ENCODE measurements around the gene GMCL2.

The GMCL2 gene

GRCh38 chr5:178234750-178235587 is 47.8 kb upstream of the GMCL2 start:
- Histone ChIP-seq H3K36me3 (ENCODE audit: insufficient read depth, low read length) (peaks cover 22% of the 10 kb centered on the region), H4K20me1 (ENCODE audit: insufficient read depth, low read length) (peaks cover 21% of the 10 kb centered on the region), H3K4me2 (ENCODE audit: insufficient read depth, low read length) (no peak overlapping the region; the same call in 1 of the 2 replicates), H3K4me1 (ENCODE audit: insufficient read depth, low read length) (peaks cover 34% of the 10 kb centered on the region), H3K27me3 (ENCODE audit: insufficient read depth, low read length, poor library complexity) (no peaks in the 10 kb centered on the region), H3K9ac (ENCODE audit: low read depth, low read length) (peak overlapping the region; percentile 30; the same call in 1 of the 2 replicates), H3K79me2 (ENCODE audit: insufficient read depth, low read length) (peaks cover 25% of the 10 kb centered on the region), H3K9me3 (ENCODE audit: insufficient read depth, low read length, severe bottlenecking) (no peaks in the 10 kb centered on the region), H3K4me3 (ENCODE audit: low read depth in 1 of 2, low read length in 2 of 2) (no peak overlapping the region), H3K27ac (ENCODE audit: low read length) (no peak overlapping the region), H2AFZ (ENCODE audit: low read depth, low read length) (peak overlapping the region; percentile 64)
- DNase-seq: peak; percentile 83
- ATAC-seq (ENCODE audit: insufficient read depth, low read depth): peak; percentile 51
- peak; percentile 90 for TF ChIP-seq CTCF (IDR thresholded peaks at IDR 0.05; ENCODE audit: borderline replicate concordance, extremely low read depth, low read length, poor library complexity, severe bottlenecking)
- no peak for TF ChIP-seq EZH2 (IDR thresholded peaks at IDR 0.05; ENCODE audit: borderline replicate concordance, low read depth, low read length, severe bottlenecking)

GRCh38 chr5:178234121-178234749 is 47.1 kb upstream of the GMCL2 start:
- no peaks in the 10 kb centered on the region for H3K9me3 ChIP-seq (ENCODE audit: insufficient read depth, low read length, severe bottlenecking)
- no peak overlapping the region for H2AFZ ChIP-seq (ENCODE audit: low read depth, low read length)
- TF ChIP-seq EZH2 (IDR thresholded peaks at IDR 0.05; ENCODE audit: borderline replicate concordance, low read depth, low read length, severe bottlenecking) (no peak), CTCF (IDR thresholded peaks at IDR 0.05; ENCODE audit: borderline replicate concordance, extremely low read depth, low read length, poor library complexity, severe bottlenecking) (no peak)
- H3K9ac ChIP-seq (ENCODE audit: low read depth, low read length): no peak overlapping the region
- H3K27ac ChIP-seq (ENCODE audit: low read length): no peak overlapping the region
- H3K36me3 ChIP-seq (ENCODE audit: insufficient read depth, low read length): peaks cover 29% of the 10 kb centered on the region
- H3K79me2 ChIP-seq (ENCODE audit: insufficient read depth, low read length): peaks cover 32% of the 10 kb centered on the region
- peaks cover 37% of the 10 kb centered on the region for H3K4me1 ChIP-seq (ENCODE audit: insufficient read depth, low read length)
- no peak overlapping the region for H3K4me2 ChIP-seq (ENCODE audit: insufficient read depth, low read length)
- ATAC-seq (ENCODE audit: insufficient read depth, low read depth): no peak
- DNase-seq: no peak
- H3K27me3 ChIP-seq (ENCODE audit: insufficient read depth, low read length, poor library complexity): no peaks in the 10 kb centered on the region
- H4K20me1 ChIP-seq (ENCODE audit: insufficient read depth, low read length): peaks cover 28% of the 10 kb centered on the region
- no peak overlapping the region for H3K4me3 ChIP-seq (ENCODE audit: low read depth in 1 of 2, low read length in 2 of 2)

- peak overlapping the region; percentile 96 for H3K9ac ChIP-seq (ENCODE audit: low read depth, low read length)
- H3K9me3 ChIP-seq (ENCODE audit: insufficient read depth, low read length, severe bottlenecking): no peaks in the 10 kb centered on the region
- peaks cover 40% of the 10 kb centered on the region for H3K79me2 ChIP-seq (ENCODE audit: insufficient read depth, low read length)
- DNase-seq (no peak), ATAC-seq (ENCODE audit: insufficient read depth, low read depth) (no peak)
- TF ChIP-seq CTCF (IDR thresholded peaks at IDR 0.05; ENCODE audit: borderline replicate concordance, extremely low read depth, low read length, poor library complexity, severe bottlenecking) (no peak), EZH2 (IDR thresholded peaks at IDR 0.05; ENCODE audit: borderline replicate concordance, low read depth, low read length, severe bottlenecking) (no peak)
- H2AFZ ChIP-seq (ENCODE audit: low read depth, low read length): peak overlapping the region; percentile 80
- peaks cover 38% of the 10 kb centered on the region for H4K20me1 ChIP-seq (ENCODE audit: insufficient read depth, low read length)
- peak overlapping the region; percentile 96 for H3K4me2 ChIP-seq (ENCODE audit: insufficient read depth, low read length)
- H3K4me3 ChIP-seq (ENCODE audit: low read depth in 1 of 2, low read length in 2 of 2): peak overlapping the region; percentile 97 to 99
- H3K4me1 ChIP-seq (ENCODE audit: insufficient read depth, low read length): peaks cover 34% of the 10 kb centered on the region
- H3K27me3 ChIP-seq (ENCODE audit: insufficient read depth, low read length, poor library complexity): no peaks in the 10 kb centered on the region
- peak overlapping the region; percentile 84 for H3K27ac ChIP-seq (ENCODE audit: low read length)
- H3K36me3 ChIP-seq (ENCODE audit: insufficient read depth, low read length): peaks cover 42% of the 10 kb centered on the region
These were observed 45.8 kb upstream of the GMCL2 start for GRCh38 chr5:178232920-178233429.
